Liver (tissue), 3 donors: ENCODE measurements around the gene FRK.

Experiments
- CTCF ChIP-seq: fragments of 150-350 bp; IDR thresholded peaks from 2 replicates; pipeline ENCODE4 v1.5.1; 2017; ENCODE audit warnings: improper control_type of control experiment, low read depth, low read length; ENCODE audit not compliant: missing input control
- GABPA ChIP-seq, 2 donors: IDR thresholded peaks in 1 of 2; conservative IDR thresholded peaks in 1 of 2; 2 replicates each; pipeline ENCODE4 v1.6.1; 2016; ENCODE audit warnings: antibody characterized with exemption in 2 of 2, mild to moderate bottlenecking in 1 of 2, moderate library complexity in 1 of 2
- JUND ChIP-seq, 2 donors: IDR thresholded peaks; 2 replicates each; pipeline ENCODE4 v1.6.1; 2016; ENCODE audit warnings: antibody characterized with exemption in 2 of 2
- RAD21 ChIP-seq, 2 donors: IDR thresholded peaks; 2 replicates each; pipeline ENCODE4 v1.6.1; 2016; ENCODE audit warnings: antibody characterized with exemption in 2 of 2, mild to moderate bottlenecking in 2 of 2
- REST ChIP-seq: IDR thresholded peaks from 2 replicates; pipeline ENCODE4 v1.6.1; 2016; ENCODE audit warnings: antibody characterized with exemption, mild to moderate bottlenecking
- SP1 ChIP-seq: IDR thresholded peaks from 2 replicates; pipeline ENCODE4 v1.6.1; 2018; ENCODE audit warnings: antibody characterized with exemption, mild to moderate bottlenecking
- YY1 ChIP-seq: IDR thresholded peaks from 2 replicates; pipeline ENCODE4 v1.6.1; 2016; ENCODE audit warnings: antibody characterized with exemption, mild to moderate bottlenecking
- donor health status: healthy.
- donor health status: healthy.

GRCh38 chr6:116025405-116025804 lies 35.3 kb downstream of the FRK start:
- TF ChIP-seq CTCF, result no peak
- no peak for TF ChIP-seq RAD21 (IDR thresholded peaks at IDR 0.05)
- TF ChIP-seq REST, result no peak
- no peak for TF ChIP-seq JUND (IDR thresholded peaks at IDR 0.05)
- no peak for TF ChIP-seq YY1
- TF ChIP-seq SP1, result no peak
- TF ChIP-seq GABPA (IDR thresholded peaks at IDR 0.05 in 1 of 2, conservative IDR thresholded peaks at IDR 0.05 in 1 of 2), result no peak
